ENCODE results near the gene MRPS25. TPM values are rescaled to one million over a fixed set of nuclear protein-coding genes. Genes with fewer than 3 reads are reported as not detected.
A peak's percentile ranks its signal among the peaks of the same experiment; 100 is the strongest.

The MRPS25 gene
- polyA plus RNA-seq, 3 donors, result 23.7 to 60.7 (median 24.6) TPM

- no peaks in the 10 kb centered on the region for H3K4me1 Mint-ChIP-seq
- H3K4me3 Mint-ChIP-seq, result no peak overlapping the region
- no peaks in the 10 kb centered on the region for H4K20me1 ChIP-seq (ENCODE audit: insufficient read depth, low read length)
- no peaks in the 10 kb centered on the region for H3K27me3 Mint-ChIP-seq (ENCODE audit: low read depth in 3 of 3)
- no peak overlapping the region for H3K4me2 ChIP-seq (replicated peaks; ENCODE audit: extremely low read depth, low read length, poor library complexity, severe bottlenecking)
- peaks cover 90 to 99% of the 10 kb centered on the region in 2 donors for H3K36me3 Mint-ChIP-seq
- peak overlapping the region in 1 of 7 donors; percentile 24 for H3K27ac Mint-ChIP-seq
- DNase-seq, result no peak
- TF ChIP-seq CTCF (IDR thresholded peaks at IDR 0.05), result no peak
- H3K27ac ChIP-seq (ENCODE audit: low read depth in 1 of 2, low read length in 2 of 2), result no peak overlapping the region
- no peaks in the 10 kb centered on the region for H3K27me3 ChIP-seq (ENCODE audit: control insufficient read depth in 2 of 2, insufficient read depth in 2 of 2, low read length in 2 of 2)
- no peaks in the 10 kb centered on the region for H3K9me3 ChIP-seq (replicated peaks in 1 of 2; ENCODE audit: control insufficient read depth in 1 of 2, insufficient read depth in 1 of 2, low read length in 2 of 2)
- H3K9me3 Mint-ChIP-seq, result no peaks in the 10 kb centered on the region
- H3K79me2 ChIP-seq (ENCODE audit: insufficient read depth, low read length), result no peaks in the 10 kb centered on the region
- peaks cover 91 to 100% of the 10 kb centered on the region in 2 donors for H3K36me3 ChIP-seq (replicated peaks in 1 of 2; ENCODE audit: control insufficient read depth in 1 of 2, insufficient read depth in 2 of 2, low read length in 2 of 2)
- no peak overlapping the region for H3K4me3 ChIP-seq (replicated peaks in 1 of 3; ENCODE audit: low read depth in 2 of 3, low read length in 3 of 3)
- H3K9ac ChIP-seq (ENCODE audit: insufficient read depth, low read length, poor library complexity, severe bottlenecking), result no peak overlapping the region
- H3K4me1 ChIP-seq (ENCODE audit: control insufficient read depth in 1 of 2, insufficient read depth in 2 of 2, low read length in 2 of 2), result no peaks in the 10 kb centered on the region
- no peak overlapping the region for H2AFZ ChIP-seq (ENCODE audit: insufficient read depth, low read depth, low read length, poor library complexity, severe bottlenecking)
- intact Hi-C loops (cut with micrococcal nuclease), result no loop called here
These were observed 35.5 kb downstream of the MRPS25 start for GRCh38 chr3:15029625-15030024.

DNA sequence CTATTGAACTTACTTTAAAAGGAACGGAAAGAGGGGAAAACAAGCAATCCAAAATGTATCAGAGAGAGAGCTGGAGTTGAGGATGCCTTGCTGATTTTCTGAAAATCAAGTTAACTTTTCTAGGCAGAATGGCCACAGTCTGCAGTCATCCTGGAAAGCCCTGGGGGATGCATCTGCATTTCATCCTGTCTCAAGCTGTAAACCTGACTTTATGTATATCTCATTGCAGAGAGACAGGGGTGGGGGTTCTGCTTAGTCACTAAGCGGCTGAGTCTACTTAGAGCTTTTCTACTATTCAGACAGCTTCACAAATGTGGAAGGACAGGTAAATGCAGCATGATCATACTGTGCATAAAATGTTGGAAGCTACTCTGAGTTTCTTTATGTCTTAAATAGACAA, 41.4 kb downstream of the MRPS25 start:
- DNase-seq, result no peak
- Histone ChIP-seq H3K79me2 (ENCODE audit: insufficient read depth, low read length) (no peaks in the 10 kb centered on the region), H3K4me2 (replicated peaks; ENCODE audit: extremely low read depth, low read length, poor library complexity, severe bottlenecking) (no peak overlapping the region), H2AFZ (ENCODE audit: insufficient read depth, low read depth, low read length, poor library complexity, severe bottlenecking) (no peak overlapping the region), H3K4me1 (ENCODE audit: control insufficient read depth in 1 of 2, insufficient read depth in 2 of 2, low read length in 2 of 2) (no peaks in the 10 kb centered on the region), H3K27ac (ENCODE audit: low read depth in 1 of 2, low read length in 2 of 2) (no peak overlapping the region), H3K36me3 (replicated peaks in 1 of 2; ENCODE audit: control insufficient read depth in 1 of 2, insufficient read depth in 2 of 2, low read length in 2 of 2) (peaks cover 86 to 98% of the 10 kb centered on the region in 2 donors), H3K9ac (ENCODE audit: insufficient read depth, low read length, poor library complexity, severe bottlenecking) (no peak overlapping the region), H3K4me3 (replicated peaks in 1 of 3; ENCODE audit: low read depth in 2 of 3, low read length in 3 of 3) (no peak overlapping the region), H3K27me3 (ENCODE audit: control insufficient read depth in 2 of 2, insufficient read depth in 2 of 2, low read length in 2 of 2) (no peaks in the 10 kb centered on the region), H3K9me3 (replicated peaks in 1 of 2; ENCODE audit: control insufficient read depth in 1 of 2, insufficient read depth in 1 of 2, low read length in 2 of 2) (no peaks in the 10 kb centered on the region), H4K20me1 (ENCODE audit: insufficient read depth, low read length) (no peaks in the 10 kb centered on the region)
- intact Hi-C loops (cut with micrococcal nuclease), result no loop called here
- peak overlapping the region in 1 of 7 donors; percentile 38 for H3K27ac Mint-ChIP-seq
- peaks cover 0 to 2% (median 0%) of the 10 kb centered on the region in 7 donors for H3K9me3 Mint-ChIP-seq
- H3K36me3 Mint-ChIP-seq, result peaks cover 82 to 94% of the 10 kb centered on the region in 2 donors
- no peaks in the 10 kb centered on the region for H3K4me1 Mint-ChIP-seq
- H3K27me3 Mint-ChIP-seq (ENCODE audit: low read depth in 3 of 3), result no peaks in the 10 kb centered on the region
- no peak for TF ChIP-seq CTCF (IDR thresholded peaks at IDR 0.05)
- no CpG with 5 or more reads among the region's 2 CpGs for WGBS (ENCODE audit: insufficient coverage)
- no peak overlapping the region for H3K4me3 Mint-ChIP-seq

Measured in CD14-positive monocyte (primary cell).